Activated gamma-delta T cell (primary cell): Measurements from ENCODE around the gene KSR1.

ENCODE experiments used
- DNase-seq: peaks from one replicate; lab custom pipeline; 2025; lab: John Stamatoyannopoulos, UW

The KSR1 gene

GRCh38 chr17:27535178-27535928 is 79.1 kb downstream of the KSR1 start:
- DNase-seq: no peak

- no peak for DNase-seq
Observed at GRCh38 chr17:27535975-27536374, 79.7 kb downstream of the KSR1 start.

GRCh38 chr17:27536781-27537180 is 80.5 kb downstream of the KSR1 start:
- DNase-seq: no peak

- DNase-seq: no peak
Observed at GRCh38 chr17:27538156-27538955, 82.1 kb downstream of the KSR1 start.

GRCh38 chr17:27539152-27539551 is 82.9 kb downstream of the KSR1 start:
- DNase-seq: no peak

GRCh38 chr17:27539794-27540317 is 83.6 kb downstream of the KSR1 start:
- DNase-seq: no peak

- DNase-seq: no peak
Observed at GRCh38 chr17:27540318-27541101, 84.3 kb downstream of the KSR1 start.

GRCh38 chr17:27541301-27542023 is 85.2 kb downstream of the KSR1 start:
- no peak for DNase-seq

- DNase-seq: no peak
Observed at GRCh38 chr17:27542841-27543463, 86.7 kb downstream of the KSR1 start.

- DNase-seq: no peak
Observed at GRCh38 chr17:27543464-27543856, 87.2 kb downstream of the KSR1 start.

GRCh38 chr17:27543958-27544349 is 87.7 kb downstream of the KSR1 start:
- no peak for DNase-seq

GRCh38 chr17:27544350-27545131 is 88.3 kb downstream of the KSR1 start:
- no peak for DNase-seq

GRCh38 chr17:27545562-27546229 is 89.4 kb downstream of the KSR1 start:
- no peak for DNase-seq

GRCh38 chr17:27546624-27547300 is 90.5 kb downstream of the KSR1 start:
- DNase-seq: no peak

GRCh38 chr17:27547301-27547683 is 91.0 kb downstream of the KSR1 start:
- no peak for DNase-seq

- DNase-seq: no peak
Observed at GRCh38 chr17:27548369-27548768, 92.1 kb downstream of the KSR1 start.

- DNase-seq: no peak
Observed at GRCh38 chr17:27549251-27549893, 93.1 kb downstream of the KSR1 start.

- no peak for DNase-seq
Observed at GRCh38 chr17:27550291-27550930, 94.2 kb downstream of the KSR1 start.
